ENCODE data around the gene DAPK1.

DAPK1 gene

GRCh38 chr9:87670572-87671264, 173.1 kb downstream of the DAPK1 start:
- TF ChIP-seq TOX (CRISPR knock-in tag; IDR thresholded peaks at IDR 0.05; ENCODE audit: borderline replicate concordance) (no peak), ZC3H10 (CRISPR knock-in tag; IDR thresholded peaks at IDR 0.05) (no peak), BACH2 (CRISPR knock-in tag; IDR thresholded peaks at IDR 0.05; ENCODE audit: borderline replicate concordance) (no peak), CSRNP3 (CRISPR knock-in tag; IDR thresholded peaks at IDR 0.05) (no peak), PPARA (CRISPR knock-in tag; IDR thresholded peaks at IDR 0.05; ENCODE audit: borderline replicate concordance) (no peak), ZNF8 (CRISPR knock-in tag; IDR thresholded peaks at IDR 0.05) (no peak), CSDC2 (CRISPR knock-in tag; IDR thresholded peaks at IDR 0.05) (no peak), TSHZ2 (CRISPR knock-in tag; IDR thresholded peaks at IDR 0.05) (no peak), SNAI2 (CRISPR knock-in tag; IDR thresholded peaks at IDR 0.05) (no peak), ARNTL (CRISPR knock-in tag; IDR thresholded peaks at IDR 0.05; ENCODE audit: borderline replicate concordance, low read depth) (no peak), CREB5 (CRISPR knock-in tag; IDR thresholded peaks at IDR 0.05; ENCODE audit: low read depth) (no peak), TCF4 (CRISPR knock-in tag; IDR thresholded peaks at IDR 0.05; ENCODE audit: borderline replicate concordance) (no peak), POU6F1 (CRISPR knock-in tag; IDR thresholded peaks at IDR 0.05; ENCODE audit: borderline replicate concordance, low read depth) (no peak), PATZ1 (CRISPR knock-in tag; IDR thresholded peaks at IDR 0.05; ENCODE audit: borderline replicate concordance) (no peak), OSR1 (CRISPR knock-in tag; IDR thresholded peaks at IDR 0.05) (no peak), GLIS3 (CRISPR knock-in tag; IDR thresholded peaks at IDR 0.05) (no peak), RARB (CRISPR knock-in tag; IDR thresholded peaks at IDR 0.05) (no peak), ESRRG (CRISPR knock-in tag; IDR thresholded peaks at IDR 0.05) (no peak)
- ATAC-seq = no peak

GRCh38 chr9:87671478-87671877, 173.8 kb downstream of the DAPK1 start:
- ATAC-seq = no peak
- TF ChIP-seq PATZ1 (CRISPR knock-in tag; IDR thresholded peaks at IDR 0.05; ENCODE audit: borderline replicate concordance) (no peak), BACH2 (CRISPR knock-in tag; IDR thresholded peaks at IDR 0.05; ENCODE audit: borderline replicate concordance) (no peak), ISL1 (CRISPR knock-in tag; IDR thresholded peaks at IDR 0.05) (no peak), ZC3H10 (CRISPR knock-in tag; IDR thresholded peaks at IDR 0.05) (no peak), CREB5 (CRISPR knock-in tag; IDR thresholded peaks at IDR 0.05; ENCODE audit: low read depth) (no peak), GLIS3 (CRISPR knock-in tag; IDR thresholded peaks at IDR 0.05) (no peak), ZNF565 (CRISPR knock-in tag; conservative IDR thresholded peaks at IDR 0.05; ENCODE audit: low read depth) (no peak), ESRRG (CRISPR knock-in tag; IDR thresholded peaks at IDR 0.05) (no peak), ZFP30 (CRISPR knock-in tag; IDR thresholded peaks at IDR 0.05) (no peak), ZNF8 (CRISPR knock-in tag; IDR thresholded peaks at IDR 0.05) (no peak), TSHZ2 (CRISPR knock-in tag; IDR thresholded peaks at IDR 0.05) (no peak), ARNTL (CRISPR knock-in tag; IDR thresholded peaks at IDR 0.05; ENCODE audit: borderline replicate concordance, low read depth) (no peak), TOX (CRISPR knock-in tag; IDR thresholded peaks at IDR 0.05; ENCODE audit: borderline replicate concordance) (no peak)

All from SK-N-SH treated with all-trans-retinoic acid at 6 μM for 48 hours (cell line).